Esophagus mucosa (tissue), 1 donor: ENCODE results near the gene ZCCHC8. TPM values are rescaled to one million over a fixed set of nuclear protein-coding genes. Genes with fewer than 3 reads are reported as not detected.
A peak's percentile ranks its signal among the peaks of the same experiment; 100 is the strongest.
"Not testable (repeated sequence)": the region's sequence is repeated elsewhere in the genome, so short reads cannot be mapped to it uniquely, and the experiment has no call there.

Experiments
- ATAC-seq: fragments of 200-7000 bp; cut with Tn5 transposase; one replicate; pipeline ENCODE4 v1.9.1; 2020
- total RNA-seq: library from RNA; stranded (reverse); gene quantifications from one replicate; pipeline ENCODE4 v1.2.4, GENCODE V29; 2023
- donor health status: DM: yes; HTN: yes; CAD: no.

ZCCHC8 gene
- total RNA-seq, 1 donor from 2014 or later = 15.5 TPM

GRCh38 chr12:122508163-122508562, 7.4 kb upstream of the ZCCHC8 start:
- no peak for ATAC-seq

DNA sequence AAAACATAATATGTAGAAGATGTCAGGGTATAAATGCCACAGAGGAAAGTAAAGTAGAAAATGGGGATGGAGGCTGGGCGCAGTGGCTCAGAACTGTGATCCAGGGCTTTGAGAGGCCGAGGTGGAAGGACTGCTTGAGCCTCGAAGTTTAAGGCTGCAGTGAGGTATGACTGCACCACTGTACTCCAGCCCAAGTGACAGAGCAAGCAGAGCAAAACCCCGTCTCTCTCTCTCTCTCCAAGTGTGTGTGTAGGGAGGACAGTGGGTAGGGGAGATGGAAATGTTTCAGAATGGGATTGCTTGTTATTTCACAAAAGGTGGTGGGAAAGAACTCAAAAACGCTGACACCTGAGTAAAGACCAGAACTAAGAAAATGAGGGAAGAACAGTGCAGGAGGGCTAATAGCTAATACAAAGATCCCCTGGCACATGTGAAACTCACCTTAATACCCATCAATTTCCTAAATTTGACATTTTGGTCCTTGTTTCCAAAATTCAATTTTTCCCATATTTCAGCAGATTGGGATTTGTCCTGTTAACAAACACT, 5.7 kb upstream of the ZCCHC8 start:
- no peak for ATAC-seq

GRCh38 chr12:122505419-122506051, 4.8 kb upstream of the ZCCHC8 start:
- ATAC-seq = no peak

DNA sequence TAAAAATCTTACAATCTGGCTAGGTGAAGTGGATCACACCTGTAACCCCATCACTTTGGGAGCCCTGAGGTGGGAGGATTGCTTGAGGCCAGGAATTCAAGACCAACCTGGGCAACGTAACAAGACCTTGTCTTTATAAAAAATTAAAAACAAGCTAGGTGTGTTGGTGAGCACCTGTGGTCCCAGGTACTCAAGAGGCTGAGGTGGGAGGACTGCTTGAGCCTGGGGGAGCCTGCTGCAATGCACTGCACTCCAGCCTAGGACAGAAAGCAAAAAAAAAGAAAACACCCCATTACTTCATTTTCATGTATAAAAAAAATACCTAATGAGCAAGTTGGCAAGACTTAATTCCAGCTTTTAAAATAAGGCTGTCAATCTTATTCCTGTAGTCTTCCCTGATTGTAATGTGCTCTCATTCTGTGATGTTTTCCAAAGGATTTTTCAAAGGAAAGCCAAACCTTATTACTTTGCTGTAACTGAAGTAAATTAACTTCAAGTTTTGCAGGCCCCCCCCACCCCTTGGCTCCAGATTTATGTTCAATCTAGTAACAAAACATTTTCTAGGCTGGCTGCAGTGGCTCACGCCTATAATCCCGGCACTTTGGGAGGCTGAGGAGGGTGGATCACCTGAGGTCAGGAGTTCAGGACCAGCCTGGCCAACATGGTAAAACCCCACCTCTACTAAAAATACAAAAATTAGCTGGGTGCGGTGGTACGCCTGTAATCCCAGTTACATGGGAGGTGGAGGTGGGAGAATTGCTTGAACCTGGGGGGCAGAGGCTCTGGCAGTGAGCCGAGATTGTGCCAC, 3.3 kb upstream of the ZCCHC8 start:
- ATAC-seq = no peak

GRCh38 chr12:122503147-122503751, 2.5 kb upstream of the ZCCHC8 start:
- ATAC-seq = no peak

- no peak for ATAC-seq
These were observed 807 bp upstream of the ZCCHC8 start for GRCh38 chr12:122501489-122501989.

GRCh38 chr12:122499991-122500684, 594 bp downstream of the ZCCHC8 start:
- peak; percentile 59 for ATAC-seq

DNA sequence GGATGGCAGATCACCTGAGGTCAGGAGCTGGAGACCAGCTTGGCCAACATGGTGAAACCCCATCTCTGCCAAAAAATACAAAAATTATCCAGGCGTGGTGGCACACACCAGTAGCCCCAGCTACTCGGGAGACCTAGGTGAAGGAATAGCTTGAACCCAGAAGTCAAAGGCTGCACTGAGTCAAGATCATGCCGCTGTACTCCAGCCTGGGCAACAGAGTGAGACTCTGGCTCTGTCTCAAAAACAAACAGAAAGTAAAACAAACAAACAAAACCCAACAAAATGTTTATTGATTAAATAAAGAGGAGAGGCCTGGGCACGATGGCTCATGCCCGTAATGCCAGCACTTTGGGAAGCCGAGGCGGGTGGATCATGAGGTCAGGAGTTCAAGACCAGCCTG, 5.5 kb downstream of the ZCCHC8 start:
- ATAC-seq = no peak

DNA sequence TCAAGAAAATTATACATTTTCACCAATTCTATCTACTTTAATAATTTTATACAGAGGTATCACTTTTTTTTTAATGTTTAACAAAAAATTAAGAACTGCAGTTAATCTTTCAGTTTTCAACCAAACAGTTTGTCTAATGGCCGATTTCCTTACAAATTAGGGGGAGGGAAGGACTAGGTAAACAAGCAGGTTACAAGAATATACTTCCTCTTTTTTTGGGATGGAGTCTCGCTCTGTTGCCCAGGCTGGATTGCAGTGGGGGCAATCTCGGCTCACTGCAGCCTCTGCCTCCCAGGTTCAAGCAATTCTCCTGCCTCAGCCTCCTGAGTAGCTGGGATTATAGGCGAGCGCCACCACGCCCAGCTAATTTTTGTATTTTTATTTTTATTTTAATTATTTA, 7.5 kb downstream of the ZCCHC8 start:
- ATAC-seq = not testable (repeated sequence)

DNA sequence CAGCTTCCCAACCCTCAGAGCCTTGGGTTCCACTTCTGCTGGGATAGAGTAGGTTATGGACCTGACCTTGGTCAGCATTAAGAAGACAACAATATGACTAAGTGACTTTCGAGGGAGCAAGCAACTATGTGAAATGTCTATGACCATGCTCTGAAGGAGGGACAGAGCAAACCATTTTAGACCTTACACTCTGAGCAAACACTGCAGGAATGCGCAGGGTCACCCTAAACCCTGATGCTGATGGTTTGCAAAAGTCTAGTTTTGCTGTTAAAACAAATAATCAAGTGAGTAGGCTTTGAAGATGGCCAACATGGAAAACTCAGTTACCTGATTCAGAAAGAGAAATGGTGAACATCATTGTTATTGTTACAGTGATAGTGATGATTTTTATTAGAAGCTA, 8.7 kb downstream of the ZCCHC8 start:
- ATAC-seq = no peak

GRCh38 chr12:122489038-122489437, 11.7 kb downstream of the ZCCHC8 start:
- ATAC-seq = no peak

DNA sequence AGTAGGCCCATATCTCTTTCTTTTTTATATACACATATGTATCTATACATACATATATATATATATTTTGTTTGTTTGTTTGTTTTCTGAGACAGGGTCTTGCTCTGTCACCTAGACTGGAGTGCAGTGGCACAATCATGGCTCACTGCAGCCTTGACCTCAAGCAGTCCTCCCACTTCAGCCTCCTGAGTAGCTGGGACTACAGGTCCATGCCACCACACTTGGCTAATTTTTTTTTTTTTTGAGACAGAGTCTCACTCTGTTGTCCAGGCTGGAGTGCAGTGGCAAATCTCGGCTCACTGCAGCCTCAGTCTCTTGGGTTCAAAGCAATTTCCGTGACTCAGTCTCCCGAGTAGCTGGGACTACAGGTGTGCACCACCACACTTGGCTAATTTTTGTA, 12.9 kb downstream of the ZCCHC8 start:
- not testable (repeated sequence) for ATAC-seq

- peak; percentile 84 for ATAC-seq
These were observed 13.8 kb downstream of the ZCCHC8 start for GRCh38 chr12:122486805-122487426.

GRCh38 chr12:122486360-122486759, 14.4 kb downstream of the ZCCHC8 start:
- not testable (repeated sequence) for ATAC-seq

DNA sequence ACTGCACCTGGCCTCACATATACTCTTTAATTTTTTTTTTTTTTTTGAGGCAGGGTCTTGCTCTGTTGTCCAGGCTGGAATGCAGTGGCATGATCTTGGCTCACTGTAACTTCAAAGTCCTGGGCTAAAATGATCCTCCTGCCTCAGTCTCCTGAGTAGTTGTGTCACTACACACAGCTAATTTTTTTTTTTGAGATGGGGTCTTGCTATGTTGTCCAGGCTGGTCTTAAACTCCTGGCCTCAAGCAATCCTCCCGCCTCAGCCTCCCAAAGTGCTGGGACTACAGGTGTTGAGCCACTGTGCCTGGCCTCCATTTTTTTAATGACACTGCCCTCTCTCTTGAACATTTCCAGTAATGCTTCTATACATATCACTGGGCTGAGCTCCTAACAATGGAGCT, 16.3 kb downstream of the ZCCHC8 start:
- not testable (repeated sequence) for ATAC-seq

DNA sequence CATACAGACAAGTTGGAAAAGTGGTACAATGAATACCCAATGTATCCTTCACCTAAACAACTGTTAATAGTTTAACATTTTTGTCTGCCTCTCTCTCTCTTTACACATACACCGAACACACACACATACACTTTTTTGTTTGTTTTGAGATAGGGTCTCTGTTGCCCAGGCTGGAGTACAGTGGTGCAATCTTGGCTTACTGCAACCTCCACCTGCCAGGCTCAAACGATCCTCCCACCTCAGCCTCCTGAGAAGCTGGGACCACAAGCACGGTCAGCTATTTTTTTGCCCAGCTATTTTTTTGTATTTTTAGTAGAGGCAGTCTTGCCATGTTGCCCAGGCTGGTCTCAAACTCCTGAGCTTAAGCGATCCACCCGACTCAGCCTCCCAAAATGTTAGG, 16.8 kb downstream of the ZCCHC8 start:
- no peak for ATAC-seq

GRCh38 chr12:122481861-122482260, 18.9 kb downstream of the ZCCHC8 start:
- ATAC-seq = no peak

DNA sequence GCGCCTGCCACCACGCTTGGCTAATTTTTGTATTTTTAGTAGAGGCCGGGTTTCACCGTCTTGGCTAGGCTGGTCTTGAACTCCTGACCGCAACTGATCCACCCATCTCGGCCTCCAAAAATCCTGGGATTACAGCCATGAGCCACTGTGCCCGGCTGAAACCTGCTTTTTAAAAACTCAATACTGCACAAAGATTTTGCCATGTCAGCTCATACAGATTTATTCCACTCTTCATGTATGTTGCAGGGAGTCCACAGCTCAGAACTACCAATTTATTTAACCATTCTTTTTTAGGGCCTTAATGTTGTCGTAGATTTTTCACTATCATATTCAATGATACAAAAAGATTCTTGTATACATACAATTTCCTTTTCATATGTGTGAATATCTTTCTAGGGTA, 20.0 kb downstream of the ZCCHC8 start:
- ATAC-seq = no peak

DNA sequence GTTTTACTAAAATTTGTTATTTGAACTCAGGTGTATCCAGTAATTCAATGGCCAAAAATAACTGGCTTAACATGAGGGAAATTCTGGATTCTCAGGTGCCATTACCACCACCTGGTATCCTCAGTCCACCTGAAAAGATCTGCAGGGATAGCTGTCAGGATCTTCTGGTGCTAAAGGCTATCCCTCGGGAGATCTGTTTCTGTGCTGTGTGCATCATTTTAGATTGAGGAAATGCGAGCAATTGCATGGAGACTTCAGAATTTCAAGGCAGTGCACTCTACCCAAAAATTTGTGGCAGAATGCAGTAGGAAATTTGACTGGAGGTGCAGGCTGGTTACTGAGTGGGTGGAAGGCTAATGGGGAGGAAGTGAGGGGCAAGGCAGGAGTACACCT, 26.4 kb downstream of the ZCCHC8 start:
- ATAC-seq = no peak

GRCh38 chr12:122473543-122474323, 27.0 kb downstream of the ZCCHC8 start:
- ATAC-seq = peak; percentile 98
